Stomach smooth muscle (tissue), 2 donors: ENCODE measurements around the gene ROR2.

Experiments used
- H3K27ac ChIP-seq: one replicate; pipeline ENCODE4 v1.7.0; 2013; ENCODE audit warnings: mild to moderate bottlenecking, low read length, inconsistent platforms
- H3K27me3 ChIP-seq, 2 donors: one replicate each; pipeline ENCODE4 v1.7.0; 2013; ENCODE audit warnings: low read length in 2 of 2; ENCODE audit not compliant: insufficient read depth in 2 of 2, control insufficient read depth in 1 of 2
- H3K36me3 ChIP-seq, 2 donors: one replicate each; pipeline ENCODE4 v1.7.0; 2013; ENCODE audit warnings: low read length in 2 of 2; ENCODE audit not compliant: control insufficient read depth in 2 of 2, insufficient read depth in 2 of 2
- H3K4me1 ChIP-seq: one replicate; pipeline ENCODE4 v1.7.0; 2013; ENCODE audit warnings: low read length; ENCODE audit not compliant: control insufficient read depth, insufficient read depth
- H3K4me3 ChIP-seq, 2 donors: one replicate each; pipeline ENCODE4 v1.7.0; 2013; ENCODE audit warnings: low read length in 2 of 2
- H3K9ac ChIP-seq, 2 donors: one replicate each; pipeline ENCODE4 v1.7.0; 2013; ENCODE audit warnings: low read length in 2 of 2, mild to moderate bottlenecking in 1 of 2
- H3K9me3 ChIP-seq, 2 donors: one replicate each; pipeline ENCODE4 v1.7.0; 2013; ENCODE audit warnings: low read length in 2 of 2; ENCODE audit not compliant: control insufficient read depth in 2 of 2
- donor health status: healthy.
- donor health status: Pancreatic carcinoma.

The ROR2 gene

DNA sequence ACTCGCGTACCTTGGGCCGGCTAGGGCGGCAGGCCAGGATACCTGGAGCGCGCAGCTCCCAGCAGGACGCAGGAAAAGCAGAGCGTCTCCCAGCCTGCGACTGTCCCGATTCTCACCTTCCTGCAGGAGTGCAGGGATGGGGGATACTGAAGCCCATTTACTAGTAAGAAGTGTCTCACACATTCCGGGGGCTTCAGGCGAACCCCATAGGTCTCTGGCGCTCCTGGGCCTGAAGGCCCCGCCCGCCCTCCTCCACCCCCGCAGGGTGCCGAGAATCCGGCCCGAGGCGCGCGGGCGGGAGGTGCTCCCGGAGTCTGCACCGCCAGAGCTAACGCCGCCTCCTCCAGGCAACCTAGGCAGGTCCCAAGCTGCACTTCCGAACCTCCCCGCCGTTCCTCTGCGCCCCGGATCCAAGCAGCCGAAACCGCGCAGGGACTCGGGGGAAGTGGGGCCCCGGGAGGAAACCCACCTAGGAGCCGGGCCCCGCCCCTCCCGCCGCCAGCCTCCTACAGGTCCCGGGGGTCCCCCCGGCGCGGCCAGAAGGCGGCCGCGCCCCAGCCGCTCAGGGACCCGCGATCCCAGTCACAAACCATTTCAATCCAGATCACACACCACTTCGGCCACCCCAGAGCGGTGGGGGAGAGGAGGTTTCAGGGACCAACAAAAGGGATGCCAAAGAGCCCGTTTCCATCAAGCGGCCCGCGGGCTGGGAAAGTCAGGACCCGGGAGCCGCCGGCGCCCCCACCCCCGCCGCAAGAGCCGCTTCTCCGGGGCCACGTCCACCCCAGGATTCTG, 1.2 kb downstream of the ROR2 start:
- Histone ChIP-seq H3K4me3 (peak overlapping the region; percentile 74 to 89), H3K9me3 (peaks cover 5 to 7% of the 10 kb centered on the region in 2 donors), H3K27me3 (no peaks in the 10 kb centered on the region), H3K36me3 (no peaks in the 10 kb centered on the region), H3K9ac (peak overlapping the region; percentile 74 to 86), H3K27ac (peak overlapping the region; percentile 93), H3K4me1 (peaks cover 27% of the 10 kb centered on the region)

DNA sequence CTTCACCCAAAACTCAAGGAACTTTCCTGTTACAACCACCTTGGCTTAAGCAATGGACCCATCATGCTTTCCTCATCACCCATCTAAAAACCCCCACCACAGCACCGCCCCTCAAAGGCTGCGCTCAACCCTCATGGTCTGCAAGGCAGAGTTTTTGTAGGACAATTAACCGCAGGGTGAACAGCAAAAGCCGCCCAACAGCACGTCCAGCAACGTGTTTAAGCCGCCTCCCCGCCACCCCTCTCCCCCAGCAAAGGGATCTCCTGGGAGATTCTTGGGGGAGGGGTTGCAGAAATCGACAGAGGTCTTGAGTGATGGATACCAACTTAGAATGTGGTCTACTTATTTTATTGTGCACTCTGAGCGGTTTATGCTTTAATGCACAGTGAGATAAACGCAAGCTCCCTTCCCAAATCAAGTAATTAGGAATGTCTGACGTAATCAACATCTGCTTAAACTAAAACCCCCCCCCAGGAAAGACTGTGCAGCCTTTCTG, 1.9 kb downstream of the ROR2 start:
- no peaks in the 10 kb centered on the region for H3K36me3 ChIP-seq
- H3K27me3 ChIP-seq: no peaks in the 10 kb centered on the region
- H3K27ac ChIP-seq: peak overlapping the region; percentile 93
- H3K4me1 ChIP-seq: peaks cover 27% of the 10 kb centered on the region
- peak overlapping the region; percentile 74 to 89 for H3K4me3 ChIP-seq
- peak overlapping the region; percentile 74 to 86 for H3K9ac ChIP-seq
- H3K9me3 ChIP-seq: peaks cover 5 to 7% of the 10 kb centered on the region in 2 donors

DNA sequence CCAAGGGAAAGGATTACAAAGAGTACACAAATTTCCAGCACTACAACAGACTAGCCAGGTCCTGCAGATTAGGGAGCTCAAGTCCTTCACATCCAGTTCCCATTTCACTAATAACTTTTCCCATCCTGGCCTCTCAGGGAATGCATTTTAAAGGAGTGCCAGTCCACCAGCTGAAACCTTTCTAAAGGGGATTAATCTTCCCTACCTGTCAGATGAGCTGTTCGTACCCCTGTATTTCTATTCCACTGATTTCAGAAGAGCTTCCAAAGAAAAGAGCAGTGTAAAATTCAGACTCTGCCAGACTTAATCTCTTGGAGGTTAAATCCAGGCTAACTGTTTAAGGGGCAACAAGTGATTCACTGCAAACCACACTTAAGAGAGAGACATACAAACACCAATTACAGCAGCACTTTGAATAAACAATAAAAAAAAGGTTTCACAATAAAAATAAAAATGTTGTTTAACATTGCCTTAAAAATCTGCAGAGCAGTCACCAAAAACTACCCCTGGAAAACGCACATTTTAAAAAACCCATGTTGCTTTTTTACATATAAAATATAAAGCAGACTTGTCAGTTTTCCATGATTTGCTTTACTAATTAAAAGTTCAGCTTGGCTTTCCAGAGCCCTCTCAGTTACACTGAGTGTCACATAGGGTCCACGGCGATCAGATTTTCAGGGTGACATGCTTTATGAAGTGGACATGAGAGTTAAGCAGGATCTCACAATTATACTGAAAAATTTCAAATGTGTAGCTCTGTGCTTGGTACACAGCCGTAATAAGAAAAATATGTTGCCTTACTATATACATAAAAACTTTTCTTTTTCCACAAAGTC, 3.2 kb downstream of the ROR2 start:
- peak overlapping the region; percentile 43 to 66 for H3K9ac ChIP-seq

DNA sequence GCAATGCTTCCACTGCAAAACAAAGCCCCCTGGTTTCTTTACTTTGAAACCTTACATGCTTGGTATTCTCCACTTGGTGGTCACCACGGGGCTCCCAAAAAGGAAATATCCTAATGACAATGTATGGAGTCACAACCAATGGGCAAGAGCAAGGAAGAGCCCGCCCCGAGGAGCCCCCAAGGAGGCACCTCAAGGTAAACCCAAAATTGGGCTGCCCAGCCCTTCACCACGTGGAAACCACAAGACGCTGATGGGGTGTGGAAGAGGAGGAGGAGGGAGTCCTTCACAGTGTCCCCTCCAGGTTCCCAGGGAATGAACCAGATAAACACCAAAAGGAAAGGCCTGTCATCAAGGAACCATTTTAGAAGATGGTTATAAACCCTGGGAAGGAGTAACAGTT, 3.8 kb downstream of the ROR2 start:
- Histone ChIP-seq H3K9me3 (no peaks in the 10 kb centered on the region), H3K36me3 (no peaks in the 10 kb centered on the region), H3K27me3 (no peaks in the 10 kb centered on the region), H3K4me1 (peaks cover 27% of the 10 kb centered on the region), H3K4me3 (peak overlapping the region; percentile 41 to 66), H3K9ac (peak overlapping the region; percentile 43 to 66), H3K27ac (peak overlapping the region; percentile 96)

More for the DNA sequence above, 3.2 kb downstream of the ROR2 start:
- peak overlapping the region; percentile 41 to 66 for H3K4me3 ChIP-seq
- H3K27me3 ChIP-seq: no peaks in the 10 kb centered on the region
- peak overlapping the region; percentile 96 for H3K27ac ChIP-seq
- no peaks in the 10 kb centered on the region for H3K36me3 ChIP-seq
- no peaks in the 10 kb centered on the region for H3K9me3 ChIP-seq
- peaks cover 27% of the 10 kb centered on the region for H3K4me1 ChIP-seq

DNA sequence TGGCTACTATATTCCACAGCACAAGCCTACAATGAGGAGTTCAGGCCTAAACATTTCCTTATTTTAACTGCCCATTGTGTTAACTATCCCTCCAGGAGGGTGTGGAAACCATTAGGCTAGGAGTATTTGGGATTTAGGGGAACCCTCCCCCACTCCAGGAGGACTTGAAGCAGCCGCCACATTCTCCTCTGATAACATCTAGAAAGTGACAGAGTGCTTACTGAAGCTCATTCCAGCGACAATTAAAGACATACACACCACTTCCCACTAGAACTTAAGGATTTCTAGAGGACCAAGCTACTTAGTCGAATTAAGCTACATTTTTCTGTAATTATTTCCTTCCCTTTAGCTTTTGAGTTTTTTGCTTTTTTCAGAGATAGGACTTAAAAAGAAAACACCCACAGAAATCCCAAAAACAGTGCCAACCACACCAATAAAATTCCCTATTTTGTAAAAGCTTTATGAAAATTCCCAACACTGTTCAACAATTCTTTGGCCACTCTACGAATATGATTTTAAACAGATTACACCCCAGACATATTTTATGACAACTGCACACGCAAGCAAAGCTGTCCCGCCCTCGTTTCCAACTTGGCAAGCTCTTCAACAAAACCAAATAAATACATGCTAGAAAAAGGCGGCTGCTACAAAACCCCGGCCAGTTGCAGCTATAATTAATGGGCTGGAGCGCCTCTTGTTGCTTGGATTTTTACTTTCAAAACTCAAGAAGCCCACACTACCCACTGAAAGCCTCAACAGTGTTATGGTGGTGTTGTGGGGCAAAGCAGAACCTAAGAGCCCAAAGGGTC, 4.5 kb downstream of the ROR2 start:
- no peaks in the 10 kb centered on the region for H3K27me3 ChIP-seq
- H3K4me3 ChIP-seq: peak overlapping the region; percentile 41 to 66
- H3K9ac ChIP-seq: peak overlapping the region; percentile 43 to 80
- H3K4me1 ChIP-seq: peaks cover 27% of the 10 kb centered on the region
- no peaks in the 10 kb centered on the region for H3K9me3 ChIP-seq
- no peaks in the 10 kb centered on the region for H3K36me3 ChIP-seq
- peak overlapping the region; percentile 96 for H3K27ac ChIP-seq

DNA sequence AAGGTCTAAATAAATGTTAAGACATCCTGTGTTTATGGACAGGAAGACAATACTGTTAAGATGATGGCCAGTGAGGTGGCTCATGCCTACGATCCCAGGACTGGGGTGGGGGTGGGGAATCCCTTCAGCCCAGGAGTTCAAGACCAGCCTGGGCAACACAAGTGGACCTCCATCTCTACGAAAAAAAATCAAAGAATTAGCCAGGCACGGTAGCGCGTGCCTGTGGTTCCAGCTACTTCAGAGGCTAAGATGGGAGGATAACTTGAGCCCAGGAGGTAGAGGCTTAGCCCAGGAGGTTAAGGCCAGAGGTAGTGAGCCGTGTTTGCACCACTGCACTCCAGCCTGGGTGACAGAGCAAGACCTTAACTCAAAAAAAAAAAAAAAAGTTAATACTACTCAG, 5.3 kb downstream of the ROR2 start:
- Histone ChIP-seq H3K27ac (peak overlapping the region; percentile 96), H3K9ac (peak overlapping the region; percentile 16 to 80), H3K27me3 (no peaks in the 10 kb centered on the region), H3K36me3 (no peaks in the 10 kb centered on the region), H3K9me3 (no peaks in the 10 kb centered on the region), H3K4me1 (peaks cover 32% of the 10 kb centered on the region), H3K4me3 (no peak overlapping the region)

DNA sequence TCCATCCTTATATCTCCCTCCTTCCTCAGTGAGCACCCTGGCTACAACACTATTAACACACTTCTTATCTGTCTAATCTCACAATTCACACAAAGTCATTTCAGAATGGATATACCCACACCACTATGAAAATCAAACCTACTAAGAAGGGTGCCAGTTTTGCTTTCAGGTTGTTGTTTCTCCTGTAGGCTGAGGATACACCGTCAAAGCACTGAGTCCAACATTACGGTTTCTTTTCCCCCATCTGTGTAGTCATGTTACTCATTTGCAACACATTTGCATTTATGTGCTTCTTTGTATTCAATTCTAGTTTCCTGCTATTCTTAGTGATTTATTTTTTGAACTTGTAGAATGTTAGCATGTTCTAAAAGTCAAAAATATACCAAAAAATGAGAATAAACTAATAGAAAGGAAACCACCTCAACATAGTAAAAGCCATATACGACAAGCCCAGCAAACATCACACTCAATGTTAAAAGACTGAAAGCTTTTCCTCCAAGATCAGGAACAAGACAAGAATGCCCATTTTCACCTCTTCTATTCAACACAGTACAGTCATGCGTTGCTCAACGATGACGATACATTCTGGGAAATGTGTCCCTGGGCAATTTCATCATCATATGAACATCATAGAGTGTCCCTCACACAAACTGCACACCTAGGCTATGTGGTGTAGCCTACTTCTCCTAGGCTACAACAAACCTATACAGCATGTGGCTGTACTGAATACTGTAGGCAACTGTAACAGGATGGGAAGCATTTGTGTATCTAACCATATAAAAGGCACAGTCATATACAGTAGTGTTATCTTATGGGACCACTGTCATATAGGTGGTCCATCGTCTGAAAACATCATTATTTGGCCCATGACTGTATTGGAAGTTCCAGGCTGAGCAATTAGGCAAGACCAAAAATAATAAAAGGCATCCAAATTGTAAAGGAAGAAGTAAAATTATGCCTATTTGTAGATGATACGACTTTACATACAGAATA, 6.3 kb downstream of the ROR2 start:
- H3K27me3 ChIP-seq: no peaks in the 10 kb centered on the region
- no peaks in the 10 kb centered on the region for H3K36me3 ChIP-seq
- peaks cover 36% of the 10 kb centered on the region for H3K4me1 ChIP-seq
- H3K9ac ChIP-seq: no peak overlapping the region
- no peak overlapping the region for H3K4me3 ChIP-seq
- peak overlapping the region; percentile 96 for H3K27ac ChIP-seq
- no peaks in the 10 kb centered on the region for H3K9me3 ChIP-seq

DNA sequence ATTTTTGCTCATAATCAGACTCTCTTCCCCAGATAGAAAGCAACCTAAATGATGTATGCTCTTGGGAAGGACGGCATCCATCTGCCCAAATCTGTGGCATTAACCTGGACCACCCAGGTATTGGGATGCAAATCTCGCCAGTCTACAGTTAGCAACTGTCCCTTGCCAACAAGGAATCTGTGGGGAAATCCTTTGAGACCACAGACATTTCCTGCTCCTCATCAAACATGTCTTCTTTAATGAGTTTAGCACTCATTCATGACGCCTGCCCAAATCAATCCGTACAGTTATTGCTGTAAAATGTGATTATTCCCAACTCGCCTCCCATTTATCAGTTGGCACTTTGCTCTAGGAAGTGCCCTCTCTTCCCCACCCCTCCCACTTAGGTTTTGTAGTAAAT, 7.8 kb downstream of the ROR2 start:
- H3K4me1 ChIP-seq: peaks cover 31% of the 10 kb centered on the region
- H3K9ac ChIP-seq: no peak overlapping the region
- no peaks in the 10 kb centered on the region for H3K9me3 ChIP-seq
- no peaks in the 10 kb centered on the region for H3K27me3 ChIP-seq
- no peak overlapping the region for H3K4me3 ChIP-seq
- H3K27ac ChIP-seq: peak overlapping the region; percentile 41
- H3K36me3 ChIP-seq: no peaks in the 10 kb centered on the region

DNA sequence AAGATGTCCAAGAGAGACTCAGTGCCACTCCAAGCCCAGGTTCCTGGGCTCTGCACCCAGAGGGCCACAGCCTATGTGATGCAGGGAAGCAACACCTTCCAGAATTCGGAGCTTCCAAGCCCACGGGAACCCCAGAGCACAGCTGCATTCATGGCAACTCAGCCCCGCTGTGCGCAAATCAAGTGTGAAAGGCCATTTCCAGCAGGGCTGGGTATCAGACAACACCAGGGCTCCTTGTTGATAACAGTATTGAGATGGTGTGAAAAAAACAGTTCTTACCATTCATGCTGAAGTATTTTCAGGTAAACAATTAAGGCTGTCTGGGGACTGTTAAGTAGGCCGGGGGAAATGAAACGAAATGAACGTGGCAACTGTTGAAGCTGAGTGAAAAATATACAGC, 10.1 kb downstream of the ROR2 start:
- Histone ChIP-seq H3K36me3 (no peaks in the 10 kb centered on the region), H3K9me3 (no peaks in the 10 kb centered on the region), H3K4me1 (peaks cover 37% of the 10 kb centered on the region), H3K27ac (peak overlapping the region; percentile 76), H3K9ac (peak overlapping the region; percentile 2 to 21), H3K4me3 (peak overlapping the region; percentile 17 to 35), H3K27me3 (no peaks in the 10 kb centered on the region)
